ENCODE data around the gene MSI2.

The MSI2 gene

DNA sequence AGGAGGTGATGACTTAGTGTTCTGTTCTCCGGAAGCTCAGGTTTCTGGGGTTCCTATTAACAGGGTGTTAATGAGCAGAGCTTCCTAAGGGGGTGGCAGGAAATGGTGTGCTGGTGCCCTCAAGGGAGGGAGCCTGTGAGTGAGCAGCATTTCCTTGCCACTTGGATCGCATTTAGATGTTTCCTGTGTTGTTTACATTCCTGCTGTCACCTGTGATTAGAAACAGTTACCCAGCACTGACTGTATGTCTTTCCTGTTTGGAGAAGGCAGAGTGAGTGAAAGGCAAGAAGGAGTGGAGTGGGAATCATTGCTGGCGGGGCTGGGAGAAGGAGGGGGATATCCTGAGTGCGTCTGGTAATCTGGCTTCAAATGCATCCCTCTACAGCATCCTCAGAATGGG is 274.2 kb downstream of the MSI2 start:
- no peak overlapping the region for H3K4me3 Mint-ChIP-seq
- H3K9me3 Mint-ChIP-seq: no peaks in the 10 kb centered on the region
- H3K27ac Mint-ChIP-seq: peak overlapping the region; percentile 38 to 64
- ATAC-seq (no peak), DNase-seq (no peak)
- H3K27me3 Mint-ChIP-seq: no peaks in the 10 kb centered on the region
- H3K4me1 Mint-ChIP-seq: peaks cover 58% of the 10 kb centered on the region

DNA sequence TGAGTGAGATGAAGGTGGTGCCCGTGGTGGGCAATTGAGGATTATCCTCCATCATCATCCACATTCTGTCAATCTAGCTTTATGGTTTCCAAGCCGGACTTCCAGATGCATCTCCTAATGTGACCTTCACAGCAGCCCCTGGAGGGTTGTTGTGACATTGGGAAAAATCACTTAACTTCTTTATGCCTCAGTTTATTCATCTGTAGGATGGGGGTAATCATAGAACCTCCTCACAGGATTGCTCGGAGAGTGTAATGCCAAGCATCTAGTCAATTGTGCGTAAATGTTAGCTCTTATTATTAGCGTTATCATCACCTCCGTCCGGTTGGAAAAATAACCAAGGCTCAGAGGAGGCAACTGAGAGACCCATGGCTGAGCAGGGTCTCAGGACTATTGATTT is 274.8 kb downstream of the MSI2 start:
- no peak for ATAC-seq
- Mint-ChIP-seq H3K27me3 (no peaks in the 10 kb centered on the region), H3K9me3 (no peaks in the 10 kb centered on the region), H3K4me3 (no peak overlapping the region), H3K4me1 (peaks cover 60% of the 10 kb centered on the region), H3K27ac (peak overlapping the region in 1 of 2 donors; percentile 35)
- DNase-seq: no peak

GRCh38 chr17:57531648-57532504 is 275.6 kb downstream of the MSI2 start:
- Mint-ChIP-seq H3K4me1 (peaks cover 68% of the 10 kb centered on the region), H3K27ac (peak overlapping the region; percentile 6 to 43), H3K4me3 (peak overlapping the region in 1 of 2 donors; percentile 73), H3K9me3 (no peaks in the 10 kb centered on the region), H3K27me3 (no peaks in the 10 kb centered on the region)
- no peak for DNase-seq
- no peak for ATAC-seq

GRCh38 chr17:57532556-57532955 is 276.2 kb downstream of the MSI2 start:
- Mint-ChIP-seq H3K27me3 (no peaks in the 10 kb centered on the region), H3K4me1 (peaks cover 74% of the 10 kb centered on the region), H3K27ac (peak overlapping the region in 1 of 2 donors; percentile 63), H3K4me3 (no peak overlapping the region), H3K9me3 (no peaks in the 10 kb centered on the region)
- ATAC-seq (no peak), DNase-seq (no peak)

- ATAC-seq (no peak), DNase-seq (no peak)
- Mint-ChIP-seq H3K27ac (no peak overlapping the region), H3K27me3 (no peaks in the 10 kb centered on the region), H3K4me1 (peaks cover 79% of the 10 kb centered on the region), H3K9me3 (no peaks in the 10 kb centered on the region), H3K4me3 (no peak overlapping the region)
Measured at GRCh38 chr17:57532966-57533365, 276.6 kb downstream of the MSI2 start.

DNA sequence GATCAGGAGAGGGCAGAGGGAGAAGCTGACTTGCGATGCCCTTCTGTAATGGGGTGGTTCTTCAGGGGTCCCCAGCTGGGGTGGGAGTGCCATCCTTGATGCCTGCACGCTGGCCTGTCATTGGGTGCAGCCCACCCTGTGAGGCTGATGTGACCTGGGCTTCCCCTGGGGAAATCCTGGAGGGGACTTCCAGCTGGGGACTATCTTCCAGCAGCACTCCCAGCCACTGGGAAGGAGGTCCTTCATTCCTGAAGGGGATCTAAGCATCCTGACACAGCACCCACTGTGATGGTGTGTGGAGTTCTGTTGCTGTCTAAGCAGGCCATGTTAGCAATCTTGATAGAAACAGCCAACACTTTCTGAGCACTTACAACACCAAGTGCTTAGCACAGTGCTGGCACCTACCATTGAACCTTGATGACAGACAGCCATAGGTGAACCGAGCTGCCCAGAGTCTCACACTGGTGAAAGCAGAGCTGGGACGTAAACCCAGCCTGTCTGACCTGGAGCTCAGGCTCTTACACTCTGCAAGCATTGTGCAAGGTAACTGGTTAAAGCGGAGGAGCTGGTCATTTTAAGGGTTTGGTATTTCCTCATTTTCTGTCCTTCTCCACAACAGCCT is 277.5 kb downstream of the MSI2 start:
- Mint-ChIP-seq H3K4me1 (peaks cover 83% of the 10 kb centered on the region), H3K4me3 (no peak overlapping the region), H3K27me3 (no peaks in the 10 kb centered on the region), H3K27ac (no peak overlapping the region), H3K9me3 (no peaks in the 10 kb centered on the region)
- ATAC-seq (no peak), DNase-seq (no peak)

GRCh38 chr17:57534863-57535248 is 278.5 kb downstream of the MSI2 start:
- Mint-ChIP-seq H3K27ac (no peak overlapping the region), H3K4me1 (peaks cover 78% of the 10 kb centered on the region), H3K4me3 (no peak overlapping the region), H3K9me3 (no peaks in the 10 kb centered on the region), H3K27me3 (no peaks in the 10 kb centered on the region)
- ATAC-seq (no peak), DNase-seq (no peak)

DNA sequence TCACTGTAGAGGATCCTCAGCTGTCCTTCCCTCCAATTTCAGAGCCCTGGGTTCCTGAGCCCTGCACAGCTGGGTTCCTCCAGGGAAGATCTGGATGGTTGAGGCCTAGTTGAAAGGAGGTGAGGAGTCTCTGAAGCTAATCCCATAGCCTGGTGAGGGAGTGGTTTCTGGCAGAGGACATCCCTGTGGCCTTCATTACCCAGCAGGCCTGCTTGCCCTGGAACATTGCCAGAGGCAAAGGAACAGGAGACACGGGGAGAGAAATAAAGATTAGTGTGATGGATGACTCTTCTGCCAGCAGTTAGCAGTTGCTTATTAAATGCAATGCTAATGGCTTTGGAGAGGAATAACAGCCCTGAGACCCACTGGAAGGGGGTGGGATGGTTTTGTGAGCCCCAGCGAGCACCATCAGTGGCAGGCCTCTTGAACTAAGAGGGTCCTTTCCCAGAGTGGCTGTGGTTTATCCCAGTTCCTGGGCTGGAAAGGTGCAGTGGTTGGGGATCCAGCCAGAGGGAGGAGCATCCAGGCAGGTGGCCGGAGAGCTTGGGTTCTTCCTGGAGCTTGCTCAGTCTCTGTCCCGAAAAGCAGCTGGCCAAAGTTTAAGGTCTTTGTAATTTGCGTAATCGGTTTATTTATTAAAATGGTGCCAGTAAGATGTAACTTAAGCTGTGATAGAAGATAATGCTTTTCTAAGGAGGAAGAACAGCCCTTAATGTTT is 279.1 kb downstream of the MSI2 start:
- Mint-ChIP-seq H3K27me3 (no peaks in the 10 kb centered on the region), H3K4me1 (peaks cover 72% of the 10 kb centered on the region), H3K27ac (peak overlapping the region; percentile 5 to 12), H3K4me3 (no peak overlapping the region), H3K9me3 (no peaks in the 10 kb centered on the region)
- ATAC-seq: no peak
- no peak for DNase-seq

GRCh38 chr17:57536289-57536688 is 280.0 kb downstream of the MSI2 start:
- ATAC-seq: no peak
- Mint-ChIP-seq H3K27me3 (no peaks in the 10 kb centered on the region), H3K4me1 (peaks cover 69% of the 10 kb centered on the region), H3K4me3 (no peak overlapping the region), H3K27ac (peak overlapping the region in 1 of 2 donors; percentile 27), H3K9me3 (no peaks in the 10 kb centered on the region)
- no peak for DNase-seq

DNA sequence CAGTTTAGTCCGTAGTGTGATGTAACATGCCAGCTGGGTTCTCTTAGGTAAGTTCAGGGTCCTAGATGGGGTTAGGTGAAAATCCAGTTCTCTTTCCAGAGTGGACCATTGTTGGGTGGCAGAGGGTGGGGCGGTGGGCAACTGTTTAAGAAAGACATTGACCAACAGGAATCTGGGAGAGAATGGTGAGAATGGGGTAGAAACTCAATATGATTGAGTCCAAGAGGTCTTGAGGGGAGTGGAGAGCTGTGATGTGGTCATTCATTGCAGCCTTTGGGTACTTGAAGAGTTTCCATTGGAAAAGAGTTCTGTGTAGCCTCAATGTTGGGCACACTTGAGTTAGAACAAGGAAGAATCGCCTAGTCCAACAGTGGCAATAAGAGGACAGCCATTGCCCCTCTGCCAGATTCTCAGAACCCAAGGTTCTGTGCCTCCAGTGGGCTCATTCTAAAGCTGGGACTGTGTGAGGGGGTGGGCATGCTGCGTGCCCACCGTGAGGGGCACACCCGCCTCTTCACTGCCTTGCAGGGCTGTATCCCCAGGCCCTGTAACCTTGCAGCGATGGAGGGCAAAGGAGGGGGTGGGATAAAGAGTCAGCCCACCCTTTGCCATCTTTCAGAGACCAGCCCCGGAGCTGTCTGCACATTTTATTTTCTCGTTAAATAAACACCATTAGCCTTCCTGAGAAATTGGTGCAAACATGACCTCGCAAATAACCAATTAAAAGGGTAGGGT is 280.6 kb downstream of the MSI2 start:
- peaks cover 63% of the 10 kb centered on the region for H3K4me1 Mint-ChIP-seq
- no peak for DNase-seq
- peak overlapping the region; percentile 62 to 67 for H3K4me3 Mint-ChIP-seq
- H3K9me3 Mint-ChIP-seq: no peaks in the 10 kb centered on the region
- no peak for ATAC-seq
- H3K27me3 Mint-ChIP-seq: no peaks in the 10 kb centered on the region
- peak overlapping the region; percentile 27 to 87 for H3K27ac Mint-ChIP-seq

DNA sequence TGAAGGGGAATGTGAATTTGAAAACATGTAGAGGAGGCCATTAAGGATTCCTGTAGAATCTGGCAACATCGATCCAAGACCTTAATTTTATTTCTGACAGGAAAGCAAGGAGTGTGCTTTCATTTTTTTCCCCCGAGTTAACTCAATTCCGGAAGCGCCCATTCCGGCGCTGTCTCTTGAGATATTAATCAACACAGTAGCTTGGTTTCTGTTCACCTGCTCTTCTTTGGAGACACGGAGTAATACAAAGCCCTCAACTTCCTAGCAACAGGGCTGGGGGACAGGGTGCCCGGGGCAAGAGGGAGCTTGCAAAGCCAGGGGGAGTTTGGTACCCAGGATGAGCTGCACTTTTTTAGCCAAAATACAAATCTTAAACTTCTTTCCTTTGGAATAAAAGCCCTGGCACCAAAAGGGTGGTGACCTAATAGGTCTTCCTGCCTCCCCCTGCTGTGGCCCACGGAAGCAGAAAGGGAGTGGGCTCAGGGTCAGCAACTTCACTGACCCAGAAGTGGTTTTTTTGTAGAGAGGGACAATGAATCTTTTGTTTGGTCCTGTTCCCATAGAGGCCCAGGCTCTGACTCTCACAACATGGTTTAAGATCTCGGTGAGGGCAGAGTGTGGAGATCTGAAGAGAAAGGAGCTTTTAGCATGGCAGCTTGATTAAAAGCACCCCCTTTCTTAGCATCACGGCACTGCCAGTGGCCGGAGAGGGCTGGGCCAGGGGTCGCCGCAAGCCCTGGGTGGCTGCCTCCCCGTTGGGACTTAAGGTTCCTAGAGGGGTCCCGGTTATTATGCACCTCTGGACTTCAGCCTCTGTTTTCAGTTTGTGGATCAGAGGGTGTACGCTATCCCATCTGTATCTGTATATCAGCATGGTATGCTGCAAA is 281.4 kb downstream of the MSI2 start:
- DNase-seq (no peak), ATAC-seq (peak; percentile 50)
- H3K27me3 Mint-ChIP-seq: no peaks in the 10 kb centered on the region
- H3K9me3 Mint-ChIP-seq: no peaks in the 10 kb centered on the region
- H3K4me1 Mint-ChIP-seq: peaks cover 54% of the 10 kb centered on the region
- peak overlapping the region; percentile 62 to 67 for H3K4me3 Mint-ChIP-seq
- H3K27ac Mint-ChIP-seq: peak overlapping the region in 1 of 2 donors; percentile 87

DNA sequence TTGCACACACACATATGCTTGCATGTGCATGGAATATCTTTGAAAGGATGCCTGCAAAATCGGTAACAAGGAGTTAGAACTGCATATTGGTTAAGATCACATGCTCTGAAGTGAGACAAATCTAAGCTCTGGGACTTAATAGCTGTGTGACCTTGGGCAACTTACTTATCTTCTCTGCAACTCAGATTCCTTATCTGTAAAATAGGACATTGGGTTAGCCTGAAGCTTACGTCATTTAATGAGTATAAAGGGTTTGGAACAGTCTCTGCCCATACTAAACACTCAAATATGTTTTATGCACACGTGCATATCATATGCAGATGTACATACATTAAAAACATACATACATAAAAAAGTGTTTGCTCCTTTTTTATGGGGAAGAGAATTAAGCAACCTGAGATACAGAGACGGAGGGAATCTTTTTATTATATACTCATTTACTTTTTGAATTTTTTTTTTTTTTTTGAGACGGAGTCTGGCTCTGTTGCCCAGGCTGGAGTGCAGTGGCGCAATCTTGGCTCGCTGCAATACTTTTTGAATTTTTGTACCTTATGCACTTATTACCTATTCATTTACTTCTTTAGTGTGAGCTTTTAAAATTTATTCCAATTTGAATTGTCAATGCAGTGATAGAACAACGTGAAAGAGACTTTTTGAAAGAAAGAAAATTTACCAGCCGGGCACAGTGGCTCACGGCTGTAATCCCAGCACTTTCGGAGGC is 282.6 kb downstream of the MSI2 start:
- Mint-ChIP-seq H3K4me3 (no peak overlapping the region), H3K27me3 (no peaks in the 10 kb centered on the region), H3K27ac (no peak overlapping the region), H3K9me3 (no peaks in the 10 kb centered on the region), H3K4me1 (peaks cover 43% of the 10 kb centered on the region)
- DNase-seq (no peak), ATAC-seq (no peak)

GRCh38 chr17:57539529-57540301 is 283.4 kb downstream of the MSI2 start:
- Mint-ChIP-seq H3K9me3 (no peaks in the 10 kb centered on the region), H3K27ac (no peak overlapping the region), H3K4me1 (peaks cover 39% of the 10 kb centered on the region), H3K27me3 (no peaks in the 10 kb centered on the region), H3K4me3 (no peak overlapping the region)
- ATAC-seq (no peak), DNase-seq (no peak)
